Measurements from ENCODE around the gene TSPAN17. TPM values are rescaled to one million over a fixed set of nuclear protein-coding genes. Genes with fewer than 3 reads are reported as not detected.

TSPAN17 gene
- total and polyA plus RNA-seq, 7 donors = 22.5 to 51.9 (median 25.8) TPM

DNA sequence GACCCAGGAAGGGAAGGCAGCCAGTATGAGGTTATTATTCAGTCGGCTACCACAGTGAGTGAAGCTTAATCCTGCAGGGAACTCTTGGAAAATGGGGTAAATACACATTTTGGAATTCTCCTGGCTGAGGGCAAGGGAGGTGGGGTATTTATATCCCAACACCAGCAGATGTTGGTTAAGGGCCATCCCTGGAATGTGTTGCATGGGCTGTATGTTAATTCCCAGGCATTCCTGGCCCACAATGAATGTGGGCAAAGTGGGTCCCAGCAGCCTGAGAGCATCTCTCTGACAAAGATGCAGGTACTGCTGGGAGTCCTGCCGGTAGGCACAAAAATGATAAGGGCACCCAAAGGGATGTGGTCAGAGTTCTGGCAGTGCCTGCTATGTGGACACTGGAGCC, 34.4 kb upstream of the TSPAN17 start:
- Histone ChIP-seq H3K4me3 (no peak overlapping the region), H3K27ac (no peak overlapping the region), H3K9me3 (no peaks in the 10 kb centered on the region), H3K4me1 (no peaks in the 10 kb centered on the region), H3K27me3 (ENCODE audit: insufficient read depth in 3 of 3, low read length in 2 of 3) (peaks cover 0 to 61% (median 7%) of the 10 kb centered on the region in 3 donors), H3K36me3 (ENCODE audit: insufficient read depth in 1 of 2, low read depth in 1 of 2) (no peaks in the 10 kb centered on the region)
- no peak for ATAC-seq
- intact Hi-C loops (cut with DNase I) = loop anchor here in 1 of 2 donors (5.0 kb wide), 1 partner anchor 34 kb away; the partner anchor contains the start of gene TSPAN17
- TF ChIP-seq, protein P1, sequence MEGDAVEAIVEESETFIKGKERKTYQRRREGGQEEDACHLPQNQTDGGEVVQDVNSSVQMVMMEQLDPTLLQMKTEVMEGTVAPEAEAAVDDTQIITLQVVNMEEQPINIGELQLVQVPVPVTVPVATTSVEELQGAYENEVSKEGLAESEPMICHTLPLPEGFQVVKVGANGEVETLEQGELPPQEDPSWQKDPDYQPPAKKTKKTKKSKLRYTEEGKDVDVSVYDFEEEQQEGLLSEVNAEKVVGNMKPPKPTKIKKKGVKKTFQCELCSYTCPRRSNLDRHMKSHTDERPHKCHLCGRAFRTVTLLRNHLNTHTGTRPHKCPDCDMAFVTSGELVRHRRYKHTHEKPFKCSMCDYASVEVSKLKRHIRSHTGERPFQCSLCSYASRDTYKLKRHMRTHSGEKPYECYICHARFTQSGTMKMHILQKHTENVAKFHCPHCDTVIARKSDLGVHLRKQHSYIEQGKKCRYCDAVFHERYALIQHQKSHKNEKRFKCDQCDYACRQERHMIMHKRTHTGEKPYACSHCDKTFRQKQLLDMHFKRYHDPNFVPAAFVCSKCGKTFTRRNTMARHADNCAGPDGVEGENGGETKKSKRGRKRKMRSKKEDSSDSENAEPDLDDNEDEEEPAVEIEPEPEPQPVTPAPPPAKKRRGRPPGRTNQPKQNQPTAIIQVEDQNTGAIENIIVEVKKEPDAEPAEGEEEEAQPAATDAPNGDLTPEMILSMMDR (IDR thresholded peaks at IDR 0.05) = no peak
- WGBS, 3 donors = 60 to 69% (median 60%) methylated on average over 2 of the region's 2 CpGs
- DNase-seq = no peak

DNA sequence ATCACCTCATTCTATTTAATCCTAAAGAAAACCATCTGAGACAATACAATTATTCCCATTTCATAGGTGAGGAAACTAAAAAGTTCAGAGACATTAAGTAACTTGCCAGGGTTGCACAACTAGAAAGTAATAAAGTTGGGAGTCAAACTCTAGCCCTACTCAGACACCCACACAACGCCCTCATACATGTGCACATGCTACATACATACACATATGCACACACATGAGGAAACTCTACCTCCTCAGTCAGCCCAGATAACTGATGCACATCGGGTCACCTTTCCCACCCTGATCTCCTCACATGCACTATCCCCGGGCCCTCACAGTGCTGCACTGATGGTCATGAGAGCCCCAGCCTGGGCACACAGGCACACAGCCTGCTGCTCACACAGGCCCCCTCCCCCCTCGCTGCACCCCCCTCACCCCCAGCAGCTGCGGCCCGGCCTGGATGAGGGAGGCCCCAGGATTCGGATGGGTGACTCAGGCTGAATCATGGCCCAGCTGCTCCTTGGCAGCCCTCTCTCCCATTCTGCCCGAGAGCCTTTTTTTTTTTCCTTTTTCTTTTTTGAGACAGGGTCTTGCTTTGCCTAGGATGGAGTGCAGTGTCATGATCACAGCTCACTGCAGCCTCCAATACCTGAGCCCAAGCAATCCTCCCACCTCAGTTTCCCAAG, 32.3 kb upstream of the TSPAN17 start:
- Histone ChIP-seq H3K4me3 (no peak overlapping the region), H3K27me3 (ENCODE audit: insufficient read depth in 3 of 3, low read length in 2 of 3) (peaks cover 0 to 63% (median 10%) of the 10 kb centered on the region in 3 donors), H3K27ac (no peak overlapping the region), H3K4me1 (peaks cover 6% of the 10 kb centered on the region), H3K9me3 (no peaks in the 10 kb centered on the region), H3K36me3 (ENCODE audit: insufficient read depth in 1 of 2, low read depth in 1 of 2) (no peaks in the 10 kb centered on the region)
- intact Hi-C loops (cut with DNase I) = loop anchor here in 1 of 2 donors (5.0 kb wide), 1 partner anchor 32 kb away; the partner anchor contains the start of gene TSPAN17
- 35 to 47% (median 41%) methylated on average over 7 to 8 of the region's 8 CpGs for WGBS, 3 donors
- DNase-seq (no peak), ATAC-seq (peak in 1 of 4 donors; percentile 27)
- TF ChIP-seq, protein P1 (IDR thresholded peaks at IDR 0.05) = no peak

DNA sequence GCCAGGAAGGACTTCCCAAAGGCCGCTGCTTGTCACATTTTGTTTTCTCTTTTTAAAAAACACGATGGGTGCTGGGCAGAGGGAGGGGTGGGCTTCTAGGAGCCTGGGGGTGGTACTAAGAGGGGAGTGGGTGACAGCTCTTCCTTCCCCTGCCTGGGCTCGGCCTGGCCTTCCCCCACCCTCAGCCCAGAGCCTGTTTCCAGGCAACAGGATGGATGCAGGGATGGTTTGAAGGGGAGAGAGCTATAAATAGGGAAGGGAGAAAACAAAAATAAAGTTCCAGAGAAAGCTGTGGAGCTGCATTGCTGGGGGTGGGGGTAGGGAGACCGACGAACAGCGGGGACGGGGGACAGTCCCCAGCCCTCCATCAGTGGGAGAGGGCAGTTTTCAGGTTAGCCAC, 30.8 kb upstream of the TSPAN17 start:
- 60 to 68% (median 62%) methylated on average over 7 of the region's 7 CpGs for WGBS, 3 donors
- H3K4me3 ChIP-seq = no peak overlapping the region
- peaks cover 0 to 67% (median 15%) of the 10 kb centered on the region in 3 donors for H3K27me3 ChIP-seq (ENCODE audit: insufficient read depth in 3 of 3, low read length in 2 of 3)
- ATAC-seq = no peak
- TF ChIP-seq, protein P1 (IDR thresholded peaks at IDR 0.05) = no peak
- no peak for DNase-seq
- no peaks in the 10 kb centered on the region for H3K36me3 ChIP-seq (ENCODE audit: insufficient read depth in 1 of 2, low read depth in 1 of 2)
- no peak overlapping the region for H3K27ac ChIP-seq
- H3K9me3 ChIP-seq = no peaks in the 10 kb centered on the region
- intact Hi-C loops (cut with DNase I) = no loop called here
- peaks cover 21% of the 10 kb centered on the region for H3K4me1 ChIP-seq

DNA sequence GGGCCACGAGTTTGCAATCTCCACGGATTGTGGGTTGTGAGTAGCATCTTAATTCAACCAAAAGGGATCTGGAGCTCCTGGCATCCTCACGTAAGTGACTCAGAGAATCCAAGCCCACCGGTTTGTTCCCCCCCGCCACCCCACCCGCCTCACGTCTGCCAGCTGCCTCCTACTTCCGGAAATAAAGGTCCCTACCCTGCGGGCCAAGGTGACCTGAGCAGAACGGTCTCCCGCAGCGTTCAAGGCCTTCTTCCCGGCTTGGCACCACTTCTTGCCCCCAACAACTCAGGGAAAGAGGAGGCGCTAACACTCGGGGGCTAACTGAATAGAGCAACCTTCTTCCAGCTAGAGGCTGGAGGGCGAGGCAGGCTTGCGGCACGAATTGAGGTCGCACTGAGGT, 28.5 kb upstream of the TSPAN17 start:
- no peak overlapping the region for H3K4me3 ChIP-seq
- H3K4me1 ChIP-seq = peaks cover 24% of the 10 kb centered on the region
- ATAC-seq = no peak
- 22 to 30% (median 27%) methylated on average over 19 of the region's 19 CpGs for WGBS, 3 donors
- H3K27ac ChIP-seq = no peak overlapping the region
- no peaks in the 10 kb centered on the region for H3K9me3 ChIP-seq
- peaks cover 0 to 54% (median 15%) of the 10 kb centered on the region in 3 donors for H3K27me3 ChIP-seq (ENCODE audit: insufficient read depth in 3 of 3, low read length in 2 of 3)
- DNase-seq = no peak
- intact Hi-C loops (cut with DNase I) = no loop called here
- TF ChIP-seq, protein P1 (IDR thresholded peaks at IDR 0.05) = no peak
- H3K36me3 ChIP-seq (ENCODE audit: insufficient read depth in 1 of 2, low read depth in 1 of 2) = no peaks in the 10 kb centered on the region

All from psoas muscle (tissue), 8 donors.